IMR-90 (cell line): Measurements from ENCODE around the gene ZNF593OS. TPM values are rescaled to one million over a fixed set of nuclear protein-coding genes. Genes with fewer than 3 reads are reported as not detected.

Experiments
- ATAC-seq: fragments of 200-7000 bp; cut with Tn5 transposase; 2 replicates; pipeline ENCODE4 v1.9.1; 2020; ENCODE audit warnings: low read depth, mild to moderate bottlenecking, moderate library complexity
- BruUV-seq: library from RNA; stranded (reverse); fragments of 400-500 nt; replicated peaks from 2 replicates; lab custom pipeline; 2021; lab: Mats Ljungman, UMichigan
- CTCF ChIA-PET: fragments of 300-600 bp; formaldehyde crosslinking; extraction: SDS; loops from one replicate; lab custom pipeline; 2021; ENCODE audit warnings: antibody characterized with exemption; lab: Yijun Ruan, JAX
- POLR2A ChIA-PET: fragments of 300-600 bp; sonication (Branson Sonifier 250); formaldehyde crosslinking; loops from one replicate; lab custom pipeline; 2022; ENCODE audit warnings: antibody characterized with exemption; ENCODE audit not compliant: unreplicated experiment; lab: Charles Lee
- DNase-seq: peaks from one replicate; pipeline ENCODE4 v3.0.0; 2013
- H2AFZ ChIP-seq: replicated peaks from 2 replicates; pipeline ENCODE3; 2013; ENCODE audit warnings: low read length, mild to moderate bottlenecking; ENCODE audit not compliant: poor library complexity
- H2AK5ac ChIP-seq: 2 replicates; pipeline ENCODE4 v1.6.1; 2013; ENCODE audit warnings: low read depth, low read length, inconsistent platforms
- H2AK9ac ChIP-seq: replicated peaks from 2 replicates; pipeline ENCODE3; 2013; ENCODE audit warnings: mild to moderate bottlenecking, low read depth, low read length, moderate library complexity; ENCODE audit not compliant: poor library complexity
- H2BK120ac ChIP-seq: 2 replicates; pipeline ENCODE4 v1.6.1; 2013; ENCODE audit warnings: low read depth, low read length, inconsistent platforms
- H2BK15ac ChIP-seq: 3 replicates; pipeline ENCODE4 v1.6.1; 2013; ENCODE audit warnings: low read depth, low read length, inconsistent platforms
- H2BK20ac ChIP-seq: 2 replicates; pipeline ENCODE4 v1.6.1; 2013; ENCODE audit warnings: low read depth, mild to moderate bottlenecking, inconsistent platforms, low read length, moderate library complexity
- H2BK5ac ChIP-seq: 2 replicates; pipeline ENCODE4 v1.6.1; 2013; ENCODE audit warnings: mild to moderate bottlenecking, low read depth, low read length, inconsistent platforms; ENCODE audit not compliant: poor library complexity, severe bottlenecking
- H3K14ac ChIP-seq: replicated peaks from 2 replicates; pipeline ENCODE4 v1.6.1; 2013; ENCODE audit warnings: low read depth, low read length, inconsistent platforms
- H3K18ac ChIP-seq: 2 replicates; pipeline ENCODE4 v1.6.1; 2013; ENCODE audit warnings: low read depth, low read length, control low read depth
- H3K23ac ChIP-seq: 2 replicates; pipeline ENCODE4 v1.6.1; 2013; ENCODE audit warnings: low read depth, low read length, inconsistent platforms
- H3K27ac ChIP-seq: 2 replicates; pipeline ENCODE4 v1.5.1; 2013; ENCODE audit warnings: mild to moderate bottlenecking, control low read depth, low read length; ENCODE audit not compliant: insufficient read depth
- H3K27me3 ChIP-seq: 2 replicates; pipeline ENCODE4 v1.6.1; 2013; ENCODE audit warnings: low read length; ENCODE audit not compliant: control insufficient read depth, insufficient read depth
- H3K36me3 ChIP-seq: 2 replicates; pipeline ENCODE4 v1.6.1; 2013; ENCODE audit warnings: low read length, mixed read lengths; ENCODE audit not compliant: control insufficient read depth, insufficient read depth
- H3K4ac ChIP-seq: 2 replicates; pipeline ENCODE4 v1.6.1; 2013; ENCODE audit warnings: low read depth, low read length, inconsistent platforms
- H3K4me1 ChIP-seq: 2 replicates; pipeline ENCODE4 v1.6.1; 2013; ENCODE audit warnings: low read length, mixed read lengths; ENCODE audit not compliant: control insufficient read depth, insufficient read depth
- H3K4me2 ChIP-seq: 2 replicates; pipeline ENCODE4 v1.6.1; 2013; ENCODE audit warnings: low read depth, mild to moderate bottlenecking, control low read depth, low read length, moderate library complexity
- H3K4me3 ChIP-seq: 2 replicates; pipeline ENCODE4 v1.5.1; 2013; ENCODE audit warnings: low read depth, mild to moderate bottlenecking, control low read depth, low read length, moderate library complexity; ENCODE audit not compliant: insufficient read depth
- H3K56ac ChIP-seq: 2 replicates; pipeline ENCODE4 v1.6.1; 2013; ENCODE audit warnings: low read length, inconsistent platforms; ENCODE audit not compliant: insufficient read depth; ENCODE audit errors: extremely low read depth
- H3K79me1 ChIP-seq, 2 experiments: 2 replicates each; pipeline ENCODE4 v1.6.1; 2013; ENCODE audit warnings: low read length in 2 of 2, inconsistent platforms in 1 of 2, low read depth in 1 of 2
- H3K9ac ChIP-seq: 2 replicates; pipeline ENCODE4 v1.6.1; 2013; ENCODE audit warnings: low read depth, low read length, control low read depth
- H3K9me1 ChIP-seq: 2 replicates; pipeline ENCODE4 v1.6.1; 2013; ENCODE audit warnings: low read length, inconsistent platforms; ENCODE audit not compliant: insufficient read depth
- H3K9me3 ChIP-seq: 2 replicates; pipeline ENCODE4 v1.6.1; 2013; ENCODE audit warnings: low read length; ENCODE audit not compliant: control insufficient read depth, insufficient read depth
- H4K20me1 ChIP-seq: 2 replicates; pipeline ENCODE4 v1.6.1; 2013; ENCODE audit warnings: low read length, inconsistent platforms; ENCODE audit not compliant: insufficient read depth
- H4K5ac ChIP-seq: 2 replicates; pipeline ENCODE4 v1.6.1; 2013; ENCODE audit warnings: mild to moderate bottlenecking, low read depth, low read length, control low read depth
- H4K8ac ChIP-seq, 2 experiments: 2 replicates each; pipeline ENCODE4 v1.6.1; 2013; ENCODE audit warnings: low read depth in 2 of 2, low read length in 2 of 2, control low read depth in 1 of 2, inconsistent platforms in 1 of 2
- H4K91ac ChIP-seq: 2 replicates; pipeline ENCODE4 v1.6.1; 2013; ENCODE audit warnings: low read depth, low read length, inconsistent platforms; ENCODE audit not compliant: insufficient read depth
- BHLHE40 ChIP-seq: fragments of 150-350 bp; IDR thresholded peaks from 2 replicates; pipeline ENCODE4 v1.6.1; 2016; ENCODE audit warnings: mild to moderate bottlenecking, low read depth, low read length
- CHD1 ChIP-seq: IDR thresholded peaks from 2 replicates; pipeline ENCODE4 v1.6.1; 2012; ENCODE audit warnings: low read depth, low read length, improper control_type of control experiment
- FOS ChIP-seq: fragments of 150-350 bp; IDR thresholded peaks from 2 replicates; pipeline ENCODE4 v1.6.1; 2016; ENCODE audit warnings: low read depth, low read length
- MAFK ChIP-seq: IDR thresholded peaks from 2 replicates; pipeline ENCODE4 v1.6.1; 2012; ENCODE audit warnings: low read depth, low read length, improper control_type of control experiment
- MXI1 ChIP-seq: IDR thresholded peaks from 2 replicates; pipeline ENCODE4 v1.6.1; 2012; ENCODE audit warnings: low read depth, mild to moderate bottlenecking, low read length, moderate library complexity, borderline replicate concordance
- POLR2A ChIP-seq: IDR thresholded peaks from 2 replicates; pipeline ENCODE4 v1.6.1; 2012; ENCODE audit warnings: mild to moderate bottlenecking, low read depth, low read length
- RAD21 ChIP-seq: IDR thresholded peaks from 2 replicates; pipeline ENCODE4 v1.6.1; 2012; ENCODE audit warnings: low read length, improper control_type of control experiment
- RCOR1 ChIP-seq: IDR thresholded peaks from 2 replicates; pipeline ENCODE4 v1.6.1; 2012; ENCODE audit warnings: mild to moderate bottlenecking, low read length, improper control_type of control experiment; ENCODE audit not compliant: insufficient replicate concordance
- RFX5 ChIP-seq: IDR thresholded peaks from 2 replicates; pipeline ENCODE4 v1.8.0; 2012; ENCODE audit warnings: low read depth, mild to moderate bottlenecking, low read length, moderate library complexity
- SMC3 ChIP-seq: fragments of 150-350 bp; IDR thresholded peaks from 2 replicates; pipeline ENCODE4 v1.6.1; 2016; ENCODE audit warnings: low read depth, mild to moderate bottlenecking, antibody characterized with exemption, low read length, moderate library complexity
- USF2 ChIP-seq: fragments of 150-350 bp; IDR thresholded peaks from 2 replicates; pipeline ENCODE4 v1.6.1; 2017; ENCODE audit warnings: mild to moderate bottlenecking, antibody characterized with exemption, low read length, low read depth
- WGBS, 2 experiments: methylation state at CpG; one replicate each; pipeline versions ENCODE4 v1.1.5 to v1.1.7; 2013; ENCODE audit warnings: missing lambda C conversion rate in 2 of 2; ENCODE audit not compliant: insufficient read length in 1 of 2; ENCODE audit errors: extremely low coverage in 2 of 2; 5-methylcytosine and 5-hydroxymethylcytosine counted together
- dilution Hi-C: fragments of 300-500 bp; cut with HindIII; formaldehyde crosslinking; loops from one replicate; pipeline ENCODE4 v1.14.3; 2018; ENCODE audit warnings: low sequenced_read_pairs; ENCODE audit not compliant: unreplicated experiment
- in situ Hi-C: fragments of 300-500 bp; cut with MboI; formaldehyde crosslinking; loops from 3 replicates; pipeline ENCODE4 v1.14.3; 2019; ENCODE audit warnings: low sequenced_read_pairs, inconsistent platforms, mixed read lengths
- intact Hi-C: fragments of 100-400 bp; cut with micrococcal nuclease; formaldehyde crosslinking; loops from 2 replicates; pipeline ENCODE4 v1.10.0; 2022
- polyA plus RNA-seq, 3 experiments: library from polyadenylated mRNA; depleted of rRNA; stranded (reverse); fragments of >200 nt; gene quantifications; 2 replicates each; pipeline ENCODE4 v1.2.3, GENCODE V29; 2012; ENCODE audit warnings: low replicate concordance in 1 of 3
- total RNA-seq: library from RNA; depleted of rRNA; stranded (reverse); fragments of >200 nt; gene quantifications from 2 replicates; pipeline ENCODE4 v1.2.3, GENCODE V29; 2012
- TF ChIP-seq, protein P1 (sequence below): fragments of 150-350 bp; IDR thresholded peaks from 2 replicates; pipeline ENCODE4 v1.6.1; 2016; ENCODE audit warnings: low read depth, mild to moderate bottlenecking, low read length, moderate library complexity, borderline replicate concordance
- TF ChIP-seq, protein P2 (sequence below): conservative IDR thresholded peaks from 2 replicates; pipeline ENCODE4 v1.5.1; 2012; ENCODE audit warnings: mild to moderate bottlenecking, low read depth, low read length, improper control_type of control experiment

Gene ZNF593OS
- total and polyA plus RNA-seq, 2 of the 4 experiments (the other 2 are of a cell fraction) = not detected

GRCh38 chr1:26169669-26170471 lies 1.8 kb downstream of the ZNF593OS start, which contains the start of gene ZNF593:
Gene ZNF593, plus strand, starts transcription at chr1:26169908. Its CDS starts 76 bp downstream, at chr1:26169984.
- Histone ChIP-seq H3K27me3 (no peaks in the 10 kb centered on the region; the same call in 1 of the 2 replicates), H2BK15ac (no peak within 1 kb of the TSS), H3K27ac (peak within 1 kb of the TSS; percentile 66), H3K4me1 (peaks cover 5% of the 10 kb centered on the region; the same call in 1 of the 2 replicates), H2BK5ac (peak within 1 kb of the TSS; percentile 10), H4K91ac (peak within 1 kb of the TSS; percentile 71), H2AK9ac (peak within 1 kb of the TSS; percentile 95), H3K18ac (no peak within 1 kb of the TSS; the same call in 1 of the 2 replicates), H3K9ac (peak within 1 kb of the TSS; percentile 89), H2AFZ (peak within 1 kb of the TSS; percentile 97), H3K23ac (peak within 1 kb of the TSS; percentile 77), H4K8ac (peak within 1 kb of the TSS; percentile 67 to 91), H2BK20ac (no peak within 1 kb of the TSS), H3K9me3 (no peaks in the 10 kb centered on the region), H3K4ac (peak within 1 kb of the TSS; percentile 78), H4K5ac (peak within 1 kb of the TSS; percentile 59), H3K79me1 (peaks cover 4 to 19% of the 10 kb centered on the region in 2 experiments), H3K14ac (peak within 1 kb of the TSS; percentile 85), H3K9me1 (peaks cover 6% of the 10 kb centered on the region; the same call in 1 of the 2 replicates), H2AK5ac (peak within 1 kb of the TSS; percentile 88), H3K36me3 (0 out of 2 replicates have a peak, but pooled peaks cover 2% of the 10 kb centered on the region), H4K20me1 (no peaks in the 10 kb centered on the region), H3K56ac (peak within 1 kb of the TSS; percentile 38; the same call in 1 of the 2 replicates), H2BK120ac (no peak within 1 kb of the TSS), H3K4me3 (peak within 1 kb of the TSS; percentile 84), H3K4me2 (peak within 1 kb of the TSS; percentile 91)
- 1% methylated on average over 51 of the region's 76 CpGs; no CpG with 5 or more reads in 1 of the 2 experiments for WGBS, 2 experiments
- peak; percentile 90 for DNase-seq
- TSS peak; percentile 66 for BruUV-seq
- CTCF ChIA-PET = interaction anchor here (0.5 to 1.8 kb wide), 14 partner anchors 9 to 269 kb away, joined by 3 to 8 read pairs (median 3); partner anchors contain the start of gene CEP85
- POLR2A ChIA-PET = no interaction called here
- in situ Hi-C loops (no loop called here), dilution Hi-C loops (no loop called here), intact Hi-C loops (loop anchor here (1.0 to 5.0 kb wide), 3 partner anchors 62 to 221 kb away; partner anchors contain the start of gene CEP85)
- peak; percentile 96 for ATAC-seq
- 0 out of 2 replicates have a peak, but pooled peaks have one; percentile 17 for TF ChIP-seq RFX5
- peak; percentile 78 for TF ChIP-seq BHLHE40
- TF ChIP-seq, protein P1, sequence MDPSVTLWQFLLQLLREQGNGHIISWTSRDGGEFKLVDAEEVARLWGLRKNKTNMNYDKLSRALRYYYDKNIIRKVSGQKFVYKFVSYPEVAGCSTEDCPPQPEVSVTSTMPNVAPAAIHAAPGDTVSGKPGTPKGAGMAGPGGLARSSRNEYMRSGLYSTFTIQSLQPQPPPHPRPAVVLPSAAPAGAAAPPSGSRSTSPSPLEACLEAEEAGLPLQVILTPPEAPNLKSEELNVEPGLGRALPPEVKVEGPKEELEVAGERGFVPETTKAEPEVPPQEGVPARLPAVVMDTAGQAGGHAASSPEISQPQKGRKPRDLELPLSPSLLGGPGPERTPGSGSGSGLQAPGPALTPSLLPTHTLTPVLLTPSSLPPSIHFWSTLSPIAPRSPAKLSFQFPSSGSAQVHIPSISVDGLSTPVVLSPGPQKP = 0 out of 2 replicates have a peak, but pooled peaks have one; percentile 17
- no peak for TF ChIP-seq MAFK
- peak; percentile 55 for TF ChIP-seq RAD21
- peak; percentile 65; the same call in 1 of the 2 replicates for TF ChIP-seq USF2
- TF ChIP-seq, protein P2, sequence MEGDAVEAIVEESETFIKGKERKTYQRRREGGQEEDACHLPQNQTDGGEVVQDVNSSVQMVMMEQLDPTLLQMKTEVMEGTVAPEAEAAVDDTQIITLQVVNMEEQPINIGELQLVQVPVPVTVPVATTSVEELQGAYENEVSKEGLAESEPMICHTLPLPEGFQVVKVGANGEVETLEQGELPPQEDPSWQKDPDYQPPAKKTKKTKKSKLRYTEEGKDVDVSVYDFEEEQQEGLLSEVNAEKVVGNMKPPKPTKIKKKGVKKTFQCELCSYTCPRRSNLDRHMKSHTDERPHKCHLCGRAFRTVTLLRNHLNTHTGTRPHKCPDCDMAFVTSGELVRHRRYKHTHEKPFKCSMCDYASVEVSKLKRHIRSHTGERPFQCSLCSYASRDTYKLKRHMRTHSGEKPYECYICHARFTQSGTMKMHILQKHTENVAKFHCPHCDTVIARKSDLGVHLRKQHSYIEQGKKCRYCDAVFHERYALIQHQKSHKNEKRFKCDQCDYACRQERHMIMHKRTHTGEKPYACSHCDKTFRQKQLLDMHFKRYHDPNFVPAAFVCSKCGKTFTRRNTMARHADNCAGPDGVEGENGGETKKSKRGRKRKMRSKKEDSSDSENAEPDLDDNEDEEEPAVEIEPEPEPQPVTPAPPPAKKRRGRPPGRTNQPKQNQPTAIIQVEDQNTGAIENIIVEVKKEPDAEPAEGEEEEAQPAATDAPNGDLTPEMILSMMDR = peak; percentile 98
- peak; percentile 77 for TF ChIP-seq POLR2A
- TF ChIP-seq RCOR1 = no peak
- TF ChIP-seq FOS = peak; percentile 56
- peak; percentile 67 for TF ChIP-seq SMC3
- peak; percentile 98 for TF ChIP-seq MXI1
- TF ChIP-seq CHD1 = no peak
